Karpas-422 (cell line): ENCODE data around the gene RNF130. TPM values are rescaled to one million over a fixed set of nuclear protein-coding genes. Genes with fewer than 3 reads are reported as not detected.

Experiments
- DNase-seq: peaks from one replicate; pipeline ENCODE4 v3.0.0-alpha.2; 2015
- H2AFZ ChIP-seq: fragments of 200-600 bp; sonication (generic); 2 replicates; pipeline ENCODE4 v1.6.1; 2014; ENCODE audit warnings: antibody characterized with exemption, low read length, mixed read lengths
- H3K27ac ChIP-seq: fragments of 200-600 bp; sonication (generic); 2 replicates; pipeline ENCODE4 v1.5.1; 2014; ENCODE audit warnings: mild to moderate bottlenecking, low read length, moderate library complexity
- H3K27me3 ChIP-seq: fragments of 200-600 bp; sonication (generic); 2 replicates; pipeline ENCODE4 v1.6.1; 2014; ENCODE audit warnings: low read length, mixed read lengths
- H3K36me3 ChIP-seq: fragments of 200-600 bp; sonication (generic); 2 replicates; pipeline ENCODE4 v1.6.1; 2014; ENCODE audit warnings: low read length, mixed read lengths; ENCODE audit not compliant: insufficient read depth
- H3K4me1 ChIP-seq: fragments of 200-600 bp; sonication (generic); 2 replicates; pipeline ENCODE4 v1.6.1; 2014; ENCODE audit warnings: mild to moderate bottlenecking, low read length, mixed read lengths
- H3K4me2 ChIP-seq: fragments of 200-600 bp; sonication (generic); 2 replicates; pipeline ENCODE4 v1.6.1; 2014; ENCODE audit warnings: low read length, low read depth, mild to moderate bottlenecking; ENCODE audit not compliant: poor library complexity, severe bottlenecking
- H3K4me3 ChIP-seq: fragments of 200-600 bp; sonication (generic); 2 replicates; pipeline ENCODE4 v1.5.1; 2014; ENCODE audit warnings: mild to moderate bottlenecking, antibody characterized with exemption, low read length, mixed read lengths
- H3K79me2 ChIP-seq: fragments of 200-600 bp; sonication (generic); 2 replicates; pipeline ENCODE4 v1.6.1; 2014; ENCODE audit warnings: mild to moderate bottlenecking, low read length, mixed read lengths
- H3K9ac ChIP-seq: fragments of 200-600 bp; sonication (generic); 2 replicates; pipeline ENCODE4 v1.6.0; 2014; ENCODE audit warnings: low read length
- H3K9me2 ChIP-seq: fragments of 200-600 bp; sonication (generic), shearing (Covaris generic); replicated peaks from 2 replicates; pipeline ENCODE4 v1.6.0; 2014; ENCODE audit warnings: mild to moderate bottlenecking, low read length, moderate library complexity; ENCODE audit not compliant: insufficient read depth
- H3K9me3 ChIP-seq: fragments of 300-700, 200-600 bp; sonication (generic); 2 replicates; pipeline ENCODE4 v1.6.1; 2014; ENCODE audit warnings: low read length, mixed read lengths
- H4K20me1 ChIP-seq: fragments of 200-600 bp; sonication (generic); 2 replicates; pipeline ENCODE4 v1.6.1; 2014; ENCODE audit warnings: mild to moderate bottlenecking, antibody characterized with exemption, low read length, low read depth; ENCODE audit not compliant: insufficient read depth
- total RNA-seq: library from RNA; depleted of rRNA; stranded (reverse); fragments of >200 nt; shearing (Covaris generic); gene quantifications from 2 replicates; pipeline ENCODE4 v1.2.3, GENCODE V29; 2014; ENCODE audit warnings: low replicate concordance

The RNF130 gene
- total RNA-seq, 1 experiment from 2014 or later = 0.41 TPM

- H3K9ac ChIP-seq = no peak overlapping the region
- H3K36me3 ChIP-seq = no peaks in the 10 kb centered on the region
- no peaks in the 10 kb centered on the region for H3K27me3 ChIP-seq
- no peak overlapping the region for H3K4me2 ChIP-seq
- H2AFZ ChIP-seq = no peak overlapping the region
- no peaks in the 10 kb centered on the region for H3K9me2 ChIP-seq
- no peak overlapping the region for H3K4me3 ChIP-seq
- no peaks in the 10 kb centered on the region for H3K4me1 ChIP-seq
- no peak overlapping the region for H3K27ac ChIP-seq
- no peaks in the 10 kb centered on the region for H3K9me3 ChIP-seq
- H4K20me1 ChIP-seq = no peaks in the 10 kb centered on the region
- H3K79me2 ChIP-seq = no peaks in the 10 kb centered on the region
- DNase-seq = no peak
Observed at GRCh38 chr5:180067986-180068385, 3.6 kb downstream of the RNF130 start.

DNA sequence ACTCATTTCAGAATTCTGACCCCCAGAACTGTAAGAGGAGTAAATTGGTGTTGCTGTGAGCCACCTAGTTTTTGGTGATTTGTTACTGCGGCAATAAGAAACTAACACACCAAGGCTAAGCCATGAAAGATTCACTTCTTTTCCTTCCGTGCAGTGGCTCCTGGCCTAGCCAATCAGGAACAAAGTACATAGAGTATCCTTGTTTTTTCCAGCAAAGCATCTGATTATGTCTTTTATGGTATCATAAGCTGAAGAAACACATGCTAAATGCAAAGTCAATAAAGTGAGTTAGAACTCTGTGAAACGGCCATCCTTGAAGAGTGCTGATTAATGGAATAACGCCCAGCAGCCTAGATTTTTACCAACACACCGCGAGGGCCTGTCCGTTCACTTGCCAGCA, 11.4 kb downstream of the RNF130 start:
- Histone ChIP-seq H3K4me2 (no peak overlapping the region), H3K27ac (no peak overlapping the region), H3K9ac (no peak overlapping the region), H3K4me3 (no peak overlapping the region), H3K9me2 (no peaks in the 10 kb centered on the region), H3K9me3 (no peaks in the 10 kb centered on the region), H2AFZ (no peak overlapping the region), H4K20me1 (no peaks in the 10 kb centered on the region), H3K79me2 (no peaks in the 10 kb centered on the region), H3K27me3 (no peaks in the 10 kb centered on the region), H3K36me3 (no peaks in the 10 kb centered on the region), H3K4me1 (no peaks in the 10 kb centered on the region)
- DNase-seq = no peak

GRCh38 chr5:180059326-180059725, 12.2 kb downstream of the RNF130 start:
- H4K20me1 ChIP-seq = no peaks in the 10 kb centered on the region
- DNase-seq = no peak
- no peak overlapping the region for H3K4me3 ChIP-seq
- no peaks in the 10 kb centered on the region for H3K4me1 ChIP-seq
- H3K79me2 ChIP-seq = no peaks in the 10 kb centered on the region
- no peak overlapping the region for H3K4me2 ChIP-seq
- no peaks in the 10 kb centered on the region for H3K9me2 ChIP-seq
- no peak overlapping the region for H3K9ac ChIP-seq
- no peaks in the 10 kb centered on the region for H3K9me3 ChIP-seq
- H2AFZ ChIP-seq = no peak overlapping the region
- H3K36me3 ChIP-seq = no peaks in the 10 kb centered on the region
- H3K27me3 ChIP-seq = no peaks in the 10 kb centered on the region
- H3K27ac ChIP-seq = no peak overlapping the region

- Histone ChIP-seq H3K4me1 (no peaks in the 10 kb centered on the region), H3K9me2 (no peaks in the 10 kb centered on the region), H2AFZ (no peak overlapping the region), H3K4me3 (no peak overlapping the region), H3K9ac (no peak overlapping the region), H3K27me3 (no peaks in the 10 kb centered on the region), H3K4me2 (no peak overlapping the region), H3K36me3 (no peaks in the 10 kb centered on the region), H3K79me2 (no peaks in the 10 kb centered on the region), H4K20me1 (no peaks in the 10 kb centered on the region), H3K9me3 (no peaks in the 10 kb centered on the region), H3K27ac (no peak overlapping the region)
- no peak for DNase-seq
Observed at GRCh38 chr5:180056153-180056552, 15.4 kb downstream of the RNF130 start.

DNA sequence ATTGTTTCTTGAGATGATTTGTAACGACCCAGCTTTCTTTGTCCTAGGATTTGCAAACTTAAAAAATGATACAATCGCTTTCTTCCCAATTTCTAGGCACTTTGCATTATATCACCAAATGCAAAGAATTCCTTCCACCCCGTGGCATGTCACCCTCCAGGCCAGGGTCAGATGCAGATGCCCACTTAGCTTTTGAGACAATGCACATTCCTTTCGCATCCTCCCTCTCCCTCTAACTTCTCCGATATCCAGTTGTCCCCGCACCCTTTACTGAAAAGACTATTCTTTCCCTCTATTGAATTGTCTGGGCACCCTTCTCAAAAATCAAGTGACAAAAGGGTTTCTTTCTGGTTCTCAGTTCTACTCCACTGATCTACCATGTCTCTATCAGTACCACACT, 17.3 kb downstream of the RNF130 start:
- Histone ChIP-seq H3K4me2 (no peak overlapping the region), H3K27me3 (no peaks in the 10 kb centered on the region), H3K9me3 (no peaks in the 10 kb centered on the region), H3K4me3 (no peak overlapping the region), H3K4me1 (no peaks in the 10 kb centered on the region), H3K36me3 (no peaks in the 10 kb centered on the region), H2AFZ (no peak overlapping the region), H3K9ac (no peak overlapping the region), H3K9me2 (no peaks in the 10 kb centered on the region), H3K79me2 (no peaks in the 10 kb centered on the region), H4K20me1 (no peaks in the 10 kb centered on the region), H3K27ac (no peak overlapping the region)
- no peak for DNase-seq

DNA sequence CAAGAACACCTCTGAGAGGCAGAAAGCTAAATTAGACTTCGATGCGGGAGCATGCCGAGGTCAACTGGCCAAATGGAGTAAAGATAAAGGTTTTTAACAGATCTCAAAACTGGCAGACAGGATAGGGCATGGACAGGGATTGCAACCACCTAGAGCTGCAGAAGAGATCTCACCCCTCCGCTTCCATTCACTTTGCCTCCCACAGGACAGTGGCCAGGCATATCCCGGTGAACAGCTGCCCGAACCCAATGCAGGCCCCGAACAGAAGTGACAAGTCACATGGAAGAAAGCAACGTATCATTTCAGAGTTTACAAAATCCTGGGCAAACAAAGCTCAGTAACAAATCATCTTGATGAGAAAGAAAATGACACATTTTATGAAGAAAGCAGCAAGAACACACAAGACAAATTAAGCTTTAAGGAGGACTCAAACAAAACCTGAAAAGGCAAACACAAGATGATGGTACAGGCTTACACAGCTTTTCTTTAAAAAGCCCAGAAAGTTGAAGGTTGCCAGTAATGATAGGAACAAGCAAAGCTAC, 18.4 kb downstream of the RNF130 start:
- Histone ChIP-seq H3K9me3 (no peaks in the 10 kb centered on the region), H3K4me2 (no peak overlapping the region), H3K27me3 (no peaks in the 10 kb centered on the region), H3K4me3 (no peak overlapping the region), H3K4me1 (no peaks in the 10 kb centered on the region), H3K27ac (no peak overlapping the region), H3K9ac (no peak overlapping the region), H2AFZ (no peak overlapping the region), H4K20me1 (no peaks in the 10 kb centered on the region), H3K9me2 (no peaks in the 10 kb centered on the region), H3K79me2 (no peaks in the 10 kb centered on the region), H3K36me3 (no peaks in the 10 kb centered on the region)
- DNase-seq = no peak

GRCh38 chr5:180052211-180052818, 19.2 kb downstream of the RNF130 start:
- Histone ChIP-seq H3K9me2 (no peaks in the 10 kb centered on the region), H3K4me2 (no peak overlapping the region), H3K4me1 (no peaks in the 10 kb centered on the region), H3K9ac (no peak overlapping the region), H3K79me2 (no peaks in the 10 kb centered on the region), H4K20me1 (no peaks in the 10 kb centered on the region), H3K27me3 (no peaks in the 10 kb centered on the region), H3K27ac (no peak overlapping the region), H3K9me3 (no peaks in the 10 kb centered on the region), H3K36me3 (no peaks in the 10 kb centered on the region), H3K4me3 (no peak overlapping the region), H2AFZ (no peak overlapping the region)
- no peak for DNase-seq

GRCh38 chr5:180050121-180050940, 21.2 kb downstream of the RNF130 start:
- H3K4me3 ChIP-seq = no peak overlapping the region
- H4K20me1 ChIP-seq = no peaks in the 10 kb centered on the region

More at GRCh38 chr5:180050121-180050940, 21.2 kb downstream of the RNF130 start:
- Histone ChIP-seq H2AFZ (no peak overlapping the region), H3K79me2 (no peaks in the 10 kb centered on the region), H3K27me3 (no peaks in the 10 kb centered on the region), H3K9ac (no peak overlapping the region), H3K9me2 (no peaks in the 10 kb centered on the region), H3K4me2 (no peak overlapping the region), H3K9me3 (no peaks in the 10 kb centered on the region), H3K27ac (no peak overlapping the region), H3K4me1 (no peaks in the 10 kb centered on the region), H3K36me3 (no peaks in the 10 kb centered on the region)
- DNase-seq = no peak
